Activated CD8-positive, alpha-beta memory T cell treated with anti-CD3 and anti-CD28 coated beads, Interleukin-2, amount 50 U/mL, for 24 hours (primary cell): Measurements from ENCODE around the gene CASP12.

Source experiments
- DNase-seq: peaks from one replicate; pipeline ENCODE4 v3.0.0-alpha.2; 2020; ENCODE audit errors: extremely low read depth

CASP12 gene

GRCh38 chr11:104891135-104891534, 7.1 kb downstream of the CASP12 start:
- DNase-seq, result no peak

GRCh38 chr11:104883342-104883741, 14.9 kb downstream of the CASP12 start:
- no peak for DNase-seq

DNA sequence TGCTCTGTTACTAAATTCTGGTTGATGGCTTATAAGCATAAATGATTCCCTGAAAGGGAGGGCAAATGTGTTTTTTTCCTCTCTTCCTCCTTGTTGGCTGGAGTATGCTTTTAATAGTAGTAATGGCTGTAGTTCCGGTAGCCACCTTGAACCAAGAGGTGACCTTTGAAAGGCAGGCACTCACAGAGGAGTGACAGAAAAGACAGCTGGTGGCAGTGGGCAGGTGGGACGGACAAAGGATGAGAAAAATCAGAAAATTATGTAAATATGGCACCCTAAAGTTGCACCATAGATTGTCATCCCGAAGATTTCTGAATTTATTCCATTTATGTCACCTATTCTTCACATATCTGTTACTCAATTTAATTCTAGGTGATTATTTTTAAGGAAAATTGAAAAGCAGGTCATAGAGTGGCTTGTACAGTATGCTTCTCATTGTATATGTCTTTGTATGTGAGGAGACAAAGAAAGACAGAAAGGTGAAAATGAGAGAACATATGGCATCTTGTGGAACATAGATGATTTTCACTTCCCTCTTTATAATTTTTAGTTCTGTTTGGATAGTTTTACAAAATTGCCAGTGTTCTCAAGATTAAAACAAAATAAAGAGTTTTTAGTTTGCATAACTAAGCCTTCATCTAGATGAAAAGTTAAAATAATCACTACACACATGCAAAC, 17.0 kb downstream of the CASP12 start:
- DNase-seq, result no peak

DNA sequence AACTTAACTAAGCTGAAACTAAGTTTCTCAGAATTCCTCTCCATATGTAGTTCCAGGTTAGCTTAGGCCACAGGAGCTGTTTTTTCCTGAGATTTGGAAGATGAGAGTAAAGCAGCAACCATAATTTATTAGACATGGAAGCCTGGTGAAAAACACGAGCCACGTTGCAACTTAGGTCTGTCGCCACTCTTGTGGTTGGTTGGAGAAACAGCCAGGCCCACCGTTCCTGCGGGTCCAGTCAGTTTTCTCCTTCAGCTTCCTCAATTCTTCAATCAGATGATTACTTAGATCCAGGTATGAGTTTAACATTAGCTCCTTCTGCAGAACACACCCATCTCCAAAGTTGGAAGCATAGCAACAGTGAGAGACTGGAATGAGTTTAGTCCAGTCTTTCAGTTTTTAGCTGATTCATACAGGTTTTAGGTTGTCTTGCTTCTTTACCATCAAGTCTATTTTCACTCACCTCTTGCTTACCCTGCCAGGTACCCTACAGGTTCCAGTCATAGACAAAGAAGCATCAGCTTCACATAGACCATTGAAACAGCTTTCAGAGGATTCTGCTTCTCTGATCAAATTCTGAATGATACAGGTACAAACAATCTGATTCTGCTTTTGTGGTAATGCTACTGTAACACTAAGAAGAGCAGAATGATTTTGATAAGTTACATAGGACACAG, 18.6 kb downstream of the CASP12 start:
- no peak for DNase-seq

- DNase-seq, result no peak
Observed at GRCh38 chr11:104876861-104877431, 21.3 kb downstream of the CASP12 start.

GRCh38 chr11:104876324-104876723, 21.9 kb downstream of the CASP12 start:
- DNase-seq, result no peak

DNA sequence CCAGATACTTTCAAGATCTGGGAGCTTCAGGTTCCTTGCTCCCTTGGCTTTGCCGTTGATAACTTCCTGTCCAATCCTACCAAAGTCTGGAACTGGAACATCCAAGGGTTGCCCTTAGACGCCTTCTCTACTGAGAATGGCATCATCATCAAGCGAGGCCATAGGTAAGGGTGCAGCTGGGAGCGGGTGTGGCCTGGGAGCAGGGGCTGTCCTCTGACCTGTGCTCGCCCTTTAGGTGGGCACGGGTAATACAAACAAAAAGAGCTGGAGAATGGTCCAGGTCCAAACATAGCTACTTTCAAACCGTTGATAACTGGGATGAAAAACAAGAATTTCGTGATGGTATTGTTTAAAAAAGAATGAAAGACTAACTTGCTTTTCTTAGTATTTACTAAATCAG, 25.0 kb downstream of the CASP12 start:
- no peak for DNase-seq

DNA sequence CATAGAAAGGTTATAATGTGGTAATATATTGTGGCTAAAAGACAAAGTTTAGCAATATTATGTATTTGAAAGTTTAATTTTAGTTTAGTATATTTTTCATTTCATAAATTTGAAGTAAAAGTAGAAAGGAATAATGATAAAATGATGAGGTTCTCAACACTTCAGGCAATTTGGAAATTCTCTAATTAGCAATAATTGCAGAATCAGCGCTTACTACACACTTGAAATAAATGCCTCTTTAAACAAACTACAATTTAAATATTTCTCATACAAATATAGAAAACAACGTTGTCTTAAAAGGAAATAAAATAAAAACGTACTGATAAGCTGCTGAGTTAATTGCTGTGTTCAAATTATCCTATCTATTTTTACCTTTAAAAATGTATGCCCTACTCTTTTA, 25.9 kb downstream of the CASP12 start:
- DNase-seq, result no peak

DNA sequence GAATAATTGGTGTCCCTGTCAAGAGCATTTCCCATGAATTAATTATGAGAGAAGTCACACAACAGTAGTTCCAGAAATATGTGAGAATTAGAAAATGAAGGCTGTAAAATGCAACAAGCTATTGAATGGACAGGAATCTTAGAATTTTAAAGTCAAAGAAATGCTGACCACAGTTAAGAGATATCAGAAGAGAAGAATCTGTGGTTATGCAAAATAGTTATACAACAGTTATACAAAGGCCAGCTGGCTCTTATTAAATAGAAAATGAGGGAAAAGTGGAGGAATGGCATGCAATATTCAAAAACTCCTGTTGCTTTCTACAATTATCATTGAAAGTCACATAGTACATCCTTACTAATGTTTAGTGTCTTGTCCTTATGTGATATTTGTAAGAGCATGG, 27.4 kb downstream of the CASP12 start:
- DNase-seq, result no peak

- DNase-seq, result no peak
Observed at GRCh38 chr11:104866815-104867214, 31.4 kb downstream of the CASP12 start.

- DNase-seq, result no peak
Observed at GRCh38 chr11:104858882-104859775, 39.1 kb downstream of the CASP12 start.

DNA sequence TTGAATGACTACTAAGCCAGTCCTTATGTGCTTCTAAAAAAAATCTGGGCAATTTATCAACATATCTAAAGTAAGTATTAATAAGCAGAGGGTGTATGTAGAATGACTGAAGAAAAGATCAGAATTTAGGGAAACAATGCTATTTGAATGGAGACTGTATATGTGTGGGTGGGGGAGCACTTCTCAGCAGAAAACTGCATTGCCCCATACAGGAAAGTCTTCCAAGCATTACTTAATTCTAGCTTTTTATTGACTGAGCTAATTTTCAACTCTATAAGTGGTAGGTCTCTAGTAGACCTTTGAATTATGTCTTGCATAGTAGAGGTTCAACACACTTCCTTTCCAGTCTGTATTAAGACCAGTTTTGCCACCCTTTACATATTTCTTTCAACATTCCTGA, 41.7 kb downstream of the CASP12 start:
- DNase-seq, result no peak

- no peak for DNase-seq
Observed at GRCh38 chr11:104855965-104856364, 42.3 kb downstream of the CASP12 start.

DNA sequence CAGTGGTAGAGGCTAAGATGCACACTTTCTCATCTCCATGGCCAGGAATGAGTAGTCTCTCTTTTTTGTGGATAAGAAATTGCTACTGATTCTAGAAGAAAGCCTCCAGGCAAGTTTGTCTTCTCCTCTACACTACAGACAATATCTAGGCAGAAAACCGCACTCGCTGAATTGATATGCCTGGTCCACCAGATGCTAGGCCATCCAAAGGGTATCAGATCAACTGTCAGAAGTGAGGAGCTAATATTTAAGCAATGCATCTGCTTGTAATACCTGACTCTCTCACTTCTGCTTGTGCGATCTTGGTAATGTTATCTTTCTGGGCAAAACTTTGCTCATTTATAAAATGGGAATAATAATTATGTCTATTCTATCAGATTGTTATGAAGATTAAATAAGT, 45.0 kb downstream of the CASP12 start:
- no peak for DNase-seq

DNA sequence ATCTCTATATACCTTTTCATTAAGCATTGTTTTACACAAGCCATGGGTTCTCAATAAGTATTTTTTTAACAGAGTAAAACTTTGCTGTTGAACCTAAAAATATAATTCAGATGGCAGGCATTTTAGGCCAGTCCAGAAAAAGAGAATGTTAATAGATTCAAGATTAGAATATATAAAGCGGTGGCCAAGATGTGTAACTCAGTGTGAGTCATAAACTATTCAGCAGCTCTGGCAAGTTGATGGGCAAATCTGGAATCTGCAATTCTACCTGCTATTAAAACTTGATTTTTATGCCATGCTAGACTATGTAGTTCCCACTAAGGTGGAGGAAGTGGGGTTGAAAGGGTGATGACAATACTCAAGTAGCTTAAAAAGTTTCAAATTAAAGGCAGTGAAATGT, 45.4 kb downstream of the CASP12 start:
- DNase-seq, result no peak

GRCh38 chr11:104846216-104846615, 52.0 kb downstream of the CASP12 start:
- no peak for DNase-seq

DNA sequence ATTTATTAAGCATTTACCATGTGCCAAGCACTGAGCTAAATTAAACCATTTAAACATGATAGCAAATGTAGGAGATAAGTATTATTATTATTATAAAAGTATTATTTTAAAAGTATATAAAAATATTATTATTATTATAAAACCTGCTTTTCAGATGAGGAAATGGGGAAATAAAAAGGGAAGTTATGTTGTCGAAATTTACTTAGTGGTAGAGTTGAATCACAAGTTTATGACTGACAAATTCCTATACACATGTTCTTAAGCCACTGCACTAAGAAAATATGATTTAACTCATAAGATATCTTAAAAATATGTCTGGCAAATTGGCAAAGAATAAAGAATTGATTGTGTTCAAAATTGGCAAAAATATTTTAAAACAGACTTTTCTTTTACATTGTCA, 53.8 kb downstream of the CASP12 start:
- DNase-seq, result no peak

- DNase-seq, result no peak
Observed at GRCh38 chr11:104843150-104843836, 55.0 kb downstream of the CASP12 start.

DNA sequence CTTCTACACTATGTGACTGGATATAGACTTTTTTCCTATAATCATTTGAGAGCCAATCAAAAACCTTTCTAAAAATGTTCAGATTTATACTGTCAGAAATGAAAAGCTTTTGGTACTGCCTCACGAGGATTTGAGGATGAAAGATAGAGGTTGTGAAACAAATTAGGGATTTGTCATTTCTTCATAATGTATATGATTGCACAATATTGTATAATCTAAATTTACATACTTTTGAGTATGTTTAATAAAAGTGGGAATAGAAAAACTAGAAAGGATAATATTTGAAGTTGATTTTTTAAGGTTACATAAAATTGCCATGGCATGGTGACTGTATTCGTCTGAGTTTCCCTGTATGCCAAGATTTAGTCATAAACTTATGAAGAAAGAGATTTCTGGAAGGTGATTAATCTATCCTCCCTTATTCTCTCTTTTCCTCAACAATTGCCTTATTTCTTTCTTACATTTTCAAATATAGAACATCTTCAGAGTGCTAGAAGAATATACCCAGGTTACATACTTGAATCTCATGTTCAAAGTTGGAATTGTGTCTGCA, 56.2 kb downstream of the CASP12 start:
- DNase-seq, result no peak

DNA sequence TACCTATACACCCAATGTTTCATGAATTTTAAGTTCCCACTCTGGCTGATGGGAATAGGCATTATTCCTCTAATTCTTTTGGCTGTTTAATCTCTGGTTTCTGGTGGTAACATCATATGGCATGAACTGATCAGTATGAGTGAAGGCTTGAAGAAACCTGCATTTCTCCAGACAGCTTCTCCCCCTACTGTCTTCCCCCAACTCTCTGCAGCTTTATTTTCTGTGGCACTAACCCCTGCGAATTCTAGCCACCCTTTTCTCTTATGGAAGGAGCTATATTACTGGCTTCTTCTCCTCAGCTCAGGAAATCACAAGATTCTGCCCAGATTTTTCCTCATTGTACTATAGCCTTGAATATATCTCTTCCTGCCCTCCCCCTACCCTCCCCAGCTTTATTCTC, 57.1 kb downstream of the CASP12 start:
- DNase-seq, result no peak

DNA sequence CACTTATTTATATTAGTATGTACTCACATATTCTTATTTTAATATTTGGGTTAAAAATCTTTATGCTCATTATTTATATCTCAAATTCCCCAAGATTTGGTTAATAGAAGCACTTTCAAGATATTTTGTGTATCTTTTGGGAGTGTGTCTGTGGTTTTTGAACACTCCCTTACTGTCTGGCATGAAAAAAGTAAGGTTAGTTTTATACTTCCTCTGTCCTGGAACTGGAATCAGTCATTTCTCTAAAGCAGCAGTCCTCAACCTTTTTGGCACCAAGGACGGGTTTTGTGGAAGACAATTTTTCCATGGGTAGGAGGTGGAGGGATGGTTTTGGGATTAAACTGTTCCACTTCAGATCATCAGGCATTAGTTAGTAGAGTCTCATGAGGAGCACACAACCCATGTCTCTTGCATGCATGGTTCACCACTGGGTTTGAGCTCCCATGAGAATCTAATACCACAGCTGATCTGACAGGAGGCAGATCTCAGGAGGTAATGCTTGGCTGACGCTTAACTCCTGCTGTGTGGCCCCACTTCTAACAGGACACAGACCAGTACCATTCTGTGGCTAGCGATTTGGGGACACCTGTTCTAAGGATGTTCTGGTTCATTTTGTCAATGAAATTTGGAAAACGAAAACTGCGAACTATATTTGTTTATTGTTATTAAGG, 60.2 kb downstream of the CASP12 start:
- no peak for DNase-seq
